Measurements from ENCODE around the gene MAPK11. TPM values are rescaled to one million over a fixed set of nuclear protein-coding genes. Genes with fewer than 3 reads are reported as not detected.

The MAPK11 gene
- total RNA-seq, 2 donors from 2014 or later = 0.33 to 0.40 TPM

- H3K9me3 ChIP-seq (ENCODE audit: control insufficient read depth, low read length) = no peaks in the 10 kb centered on the region
- H3K4me1 ChIP-seq (ENCODE audit: control insufficient read depth, insufficient read depth, low read length) = peaks cover 3% of the 10 kb centered on the region
- no peaks in the 10 kb centered on the region for H3K27me3 ChIP-seq (ENCODE audit: control insufficient read depth, insufficient read depth, low read length, poor library complexity, severe bottlenecking)
- H3K27ac Mint-ChIP-seq = no peak within 1 kb of the TSS
- H3K9me3 Mint-ChIP-seq = no peaks in the 10 kb centered on the region
- peak within 1 kb of the TSS; percentile 68 for H3K9ac ChIP-seq (ENCODE audit: extremely low read depth, low read length, poor library complexity, severe bottlenecking)
- peak within 1 kb of the TSS; percentile 84 for H3K4me3 ChIP-seq (ENCODE audit: low read length)
- no peaks in the 10 kb centered on the region for H3K36me3 ChIP-seq (ENCODE audit: control insufficient read depth, insufficient read depth, low read length)
- WGBS, 2 experiments (ENCODE audit: insufficient coverage in 1 of 2, insufficient read length in 1 of 2) = 0 to 1% methylated on average over 39 to 97 of the region's 105 CpGs
- peak; percentile 86 for DNase-seq
- TF ChIP-seq, protein P1, sequence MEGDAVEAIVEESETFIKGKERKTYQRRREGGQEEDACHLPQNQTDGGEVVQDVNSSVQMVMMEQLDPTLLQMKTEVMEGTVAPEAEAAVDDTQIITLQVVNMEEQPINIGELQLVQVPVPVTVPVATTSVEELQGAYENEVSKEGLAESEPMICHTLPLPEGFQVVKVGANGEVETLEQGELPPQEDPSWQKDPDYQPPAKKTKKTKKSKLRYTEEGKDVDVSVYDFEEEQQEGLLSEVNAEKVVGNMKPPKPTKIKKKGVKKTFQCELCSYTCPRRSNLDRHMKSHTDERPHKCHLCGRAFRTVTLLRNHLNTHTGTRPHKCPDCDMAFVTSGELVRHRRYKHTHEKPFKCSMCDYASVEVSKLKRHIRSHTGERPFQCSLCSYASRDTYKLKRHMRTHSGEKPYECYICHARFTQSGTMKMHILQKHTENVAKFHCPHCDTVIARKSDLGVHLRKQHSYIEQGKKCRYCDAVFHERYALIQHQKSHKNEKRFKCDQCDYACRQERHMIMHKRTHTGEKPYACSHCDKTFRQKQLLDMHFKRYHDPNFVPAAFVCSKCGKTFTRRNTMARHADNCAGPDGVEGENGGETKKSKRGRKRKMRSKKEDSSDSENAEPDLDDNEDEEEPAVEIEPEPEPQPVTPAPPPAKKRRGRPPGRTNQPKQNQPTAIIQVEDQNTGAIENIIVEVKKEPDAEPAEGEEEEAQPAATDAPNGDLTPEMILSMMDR (conservative IDR thresholded peaks at IDR 0.05) = no peak
- H3K27ac ChIP-seq (ENCODE audit: low read depth, low read length) = peak within 1 kb of the TSS; percentile 70
- no peaks in the 10 kb centered on the region for H3K36me3 Mint-ChIP-seq (ENCODE audit: low read depth)
- peak within 1 kb of the TSS; percentile 67 for H3K4me3 Mint-ChIP-seq
- peaks cover 2% of the 10 kb centered on the region for H3K27me3 Mint-ChIP-seq (ENCODE audit: insufficient read depth)
- peaks cover 14% of the 10 kb centered on the region for H3K4me1 Mint-ChIP-seq
Measured at GRCh38 chr22:50306753-50307749, 36.9 kb upstream of the MAPK11 start, which contains the start of gene PLXNB2. PLXNB2 (minus strand) TSS chr22:50307646; CDS start chr22:50290584, 17,062 bp downstream.

- H3K4me3 ChIP-seq (ENCODE audit: low read length) = peak overlapping the region; percentile 84
- H3K27me3 Mint-ChIP-seq (ENCODE audit: insufficient read depth) = peaks cover 2% of the 10 kb centered on the region
- H3K27ac ChIP-seq (ENCODE audit: low read depth, low read length) = no peak overlapping the region
- no peak overlapping the region for H3K27ac Mint-ChIP-seq
- peak overlapping the region; percentile 68 for H3K9ac ChIP-seq (ENCODE audit: extremely low read depth, low read length, poor library complexity, severe bottlenecking)
- H3K4me3 Mint-ChIP-seq = peak overlapping the region; percentile 67
- no peaks in the 10 kb centered on the region for H3K9me3 ChIP-seq (ENCODE audit: control insufficient read depth, low read length)
- TF ChIP-seq, protein P1 (conservative IDR thresholded peaks at IDR 0.05) = no peak
- H3K4me1 Mint-ChIP-seq = peaks cover 14% of the 10 kb centered on the region
- H3K27me3 ChIP-seq (ENCODE audit: control insufficient read depth, insufficient read depth, low read length, poor library complexity, severe bottlenecking) = no peaks in the 10 kb centered on the region
- H3K4me1 ChIP-seq (ENCODE audit: control insufficient read depth, insufficient read depth, low read length) = peaks cover 3% of the 10 kb centered on the region
- DNase-seq = peak; percentile 71
- no peaks in the 10 kb centered on the region for H3K36me3 ChIP-seq (ENCODE audit: control insufficient read depth, insufficient read depth, low read length)
- no peaks in the 10 kb centered on the region for H3K36me3 Mint-ChIP-seq (ENCODE audit: low read depth)
- 40 to 41% methylated on average over 10 to 21 of the region's 21 CpGs for WGBS, 2 experiments (ENCODE audit: insufficient coverage in 1 of 2, insufficient read length in 1 of 2)
- no peaks in the 10 kb centered on the region for H3K9me3 Mint-ChIP-seq
Measured at GRCh38 chr22:50305923-50306566, 35.9 kb upstream of the MAPK11 start.

DNA sequence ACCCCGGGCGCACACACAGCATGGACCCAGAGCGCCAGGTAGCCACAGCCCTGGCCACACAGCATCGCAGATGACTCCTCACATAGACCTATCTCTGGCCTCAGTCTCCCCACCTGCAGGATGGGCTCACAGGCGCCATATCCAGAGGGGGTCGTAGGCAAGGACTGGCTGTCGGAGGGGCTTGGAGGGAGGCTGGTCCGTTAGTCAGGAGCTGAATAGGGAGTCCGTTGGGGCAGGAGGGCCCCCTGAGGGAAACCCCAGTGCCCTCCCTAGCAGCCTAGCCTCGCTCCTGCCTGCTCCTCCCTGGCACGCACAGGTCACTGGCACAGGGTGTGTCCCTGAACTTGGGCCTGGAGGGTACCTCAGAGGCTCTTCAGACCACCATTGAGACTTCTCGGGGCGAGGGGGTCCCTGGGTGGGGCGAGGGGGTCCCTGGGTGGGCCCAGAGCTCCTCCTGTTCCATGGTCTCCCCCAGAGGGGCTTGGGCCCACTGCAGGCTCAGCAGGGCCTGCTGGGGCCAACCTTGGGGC lies 35.3 kb upstream of the MAPK11 start:
- no peaks in the 10 kb centered on the region for H3K9me3 Mint-ChIP-seq
- Histone ChIP-seq H3K9ac (ENCODE audit: extremely low read depth, low read length, poor library complexity, severe bottlenecking) (peak overlapping the region; percentile 68), H3K27me3 (ENCODE audit: control insufficient read depth, insufficient read depth, low read length, poor library complexity, severe bottlenecking) (no peaks in the 10 kb centered on the region), H3K4me3 (ENCODE audit: low read length) (peak overlapping the region; percentile 84), H3K4me1 (ENCODE audit: control insufficient read depth, insufficient read depth, low read length) (peaks cover 3% of the 10 kb centered on the region), H3K36me3 (ENCODE audit: control insufficient read depth, insufficient read depth, low read length) (no peaks in the 10 kb centered on the region), H3K27ac (ENCODE audit: low read depth, low read length) (no peak overlapping the region), H3K9me3 (ENCODE audit: control insufficient read depth, low read length) (no peaks in the 10 kb centered on the region)
- H3K36me3 Mint-ChIP-seq (ENCODE audit: low read depth) = no peaks in the 10 kb centered on the region
- H3K27me3 Mint-ChIP-seq (ENCODE audit: insufficient read depth) = peaks cover 2% of the 10 kb centered on the region
- H3K4me1 Mint-ChIP-seq = peaks cover 14% of the 10 kb centered on the region
- no peak overlapping the region for H3K27ac Mint-ChIP-seq
- no peak for DNase-seq
- TF ChIP-seq, protein P1 (conservative IDR thresholded peaks at IDR 0.05) = no peak
- 88% methylated on average over 9 to 14 of the region's 14 CpGs for WGBS, 2 experiments (ENCODE audit: insufficient coverage in 1 of 2, insufficient read length in 1 of 2)
- peak overlapping the region; percentile 67 for H3K4me3 Mint-ChIP-seq
